ENCODE results near the gene MCF2L.

The MCF2L gene

GRCh38 chr13:112943309-112944125, 25.5 kb upstream of the MCF2L start:
- no peak for TF ChIP-seq TAF1 (IDR thresholded peaks at IDR 0.05; ENCODE audit: borderline replicate concordance, insufficient read depth, low read length)
- no peak for TF ChIP-seq FOXP2 (optimal IDR thresholded peaks at IDR 0.05; ENCODE audit: borderline replicate concordance, extremely low read depth, extremely low read length, insufficient read depth)
- TF ChIP-seq POLR2AphosphoS5 (IDR thresholded peaks at IDR 0.05; ENCODE audit: low read depth, low read length): no peak
- no peak for TF ChIP-seq SIN3A (IDR thresholded peaks at IDR 0.05; ENCODE audit: borderline replicate concordance, insufficient read depth, low read length)
- no peak for TF ChIP-seq REST (IDR thresholded peaks at IDR 0.05; ENCODE audit: insufficient read depth in 1 of 2, low read depth in 2 of 2, low read length in 2 of 2)

DNA sequence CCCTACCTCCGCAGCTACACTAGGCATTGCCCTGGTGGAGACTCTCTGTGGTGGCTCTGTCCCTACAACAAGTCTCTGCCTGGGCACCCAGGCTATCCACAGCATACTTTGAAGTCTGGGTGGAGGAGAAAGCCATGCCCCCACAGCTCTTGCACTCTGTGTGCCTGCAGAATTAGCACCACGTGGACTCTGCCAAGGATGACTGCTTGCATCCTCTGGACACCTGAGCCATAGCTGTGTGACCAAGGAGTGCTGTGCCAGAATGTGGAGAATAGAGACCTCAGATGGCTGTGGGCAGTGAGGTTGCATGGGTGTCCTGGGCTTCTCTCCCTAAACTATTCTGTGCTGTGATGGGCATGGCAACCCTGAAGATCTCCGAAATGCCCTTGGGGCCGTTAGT, 21.2 kb upstream of the MCF2L start:
- no peak for TF ChIP-seq SIN3A (IDR thresholded peaks at IDR 0.05; ENCODE audit: borderline replicate concordance, insufficient read depth, low read length)
- no peak for TF ChIP-seq POLR2AphosphoS5 (IDR thresholded peaks at IDR 0.05; ENCODE audit: low read depth, low read length)
- TF ChIP-seq FOXP2 (optimal IDR thresholded peaks at IDR 0.05; ENCODE audit: borderline replicate concordance, extremely low read depth, extremely low read length, insufficient read depth): no peak
- TF ChIP-seq REST (IDR thresholded peaks at IDR 0.05; ENCODE audit: insufficient read depth in 1 of 2, low read depth in 2 of 2, low read length in 2 of 2): no peak
- no peak for TF ChIP-seq TAF1 (IDR thresholded peaks at IDR 0.05; ENCODE audit: borderline replicate concordance, insufficient read depth, low read length)

- TF ChIP-seq FOXP2 (optimal IDR thresholded peaks at IDR 0.05; ENCODE audit: borderline replicate concordance, extremely low read depth, extremely low read length, insufficient read depth) (no peak), POLR2AphosphoS5 (IDR thresholded peaks at IDR 0.05; ENCODE audit: low read depth, low read length) (no peak)
Measured at GRCh38 chr13:112951674-112952371, 17.2 kb upstream of the MCF2L start.

GRCh38 chr13:112952759-112953551, 16.1 kb upstream of the MCF2L start:
- TF ChIP-seq SIN3A (IDR thresholded peaks at IDR 0.05; ENCODE audit: borderline replicate concordance, insufficient read depth, low read length) (no peak), POLR2AphosphoS5 (IDR thresholded peaks at IDR 0.05; ENCODE audit: low read depth, low read length) (no peak), REST (IDR thresholded peaks at IDR 0.05; ENCODE audit: insufficient read depth in 1 of 2, low read depth in 2 of 2, low read length in 2 of 2) (no peak), FOXP2 (optimal IDR thresholded peaks at IDR 0.05; ENCODE audit: borderline replicate concordance, extremely low read depth, extremely low read length, insufficient read depth) (no peak), TAF1 (IDR thresholded peaks at IDR 0.05; ENCODE audit: borderline replicate concordance, insufficient read depth, low read length) (no peak)
